Measurements from ENCODE around the gene C2orf76.

Gene C2orf76

DNA sequence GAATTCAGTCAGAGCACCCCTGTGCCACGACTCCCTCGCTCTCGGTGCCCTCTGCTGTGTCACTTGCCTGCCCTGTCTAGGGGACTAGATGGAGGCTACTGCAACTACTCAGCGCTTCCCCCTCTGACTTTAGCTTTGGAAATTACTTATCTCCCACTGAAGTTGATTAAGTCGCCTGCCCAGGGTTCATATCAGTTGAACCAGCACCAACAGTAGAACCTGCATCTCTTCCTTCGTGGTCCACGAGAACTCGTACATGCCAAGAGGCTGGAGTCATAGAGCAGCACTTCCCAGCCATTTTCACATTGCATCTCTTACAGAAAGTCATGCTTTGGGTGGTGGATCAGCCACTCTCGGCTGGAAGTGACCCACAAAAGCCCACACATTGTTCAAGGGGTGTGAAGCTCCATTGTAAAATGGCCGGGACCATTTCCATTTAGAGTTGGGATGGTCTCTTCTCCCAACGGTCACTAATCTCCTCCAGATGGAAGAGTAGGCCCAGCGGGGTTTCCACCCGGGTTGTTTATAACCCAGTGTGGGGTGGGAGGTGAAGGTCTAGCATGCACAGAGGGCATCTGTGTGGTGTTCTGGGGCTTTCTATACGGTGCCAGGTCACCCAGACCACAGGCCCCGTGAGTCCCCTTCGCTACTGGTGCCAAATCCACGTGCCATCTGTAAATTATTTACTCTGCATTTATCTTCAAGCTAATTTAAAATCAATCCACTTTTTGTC, 105.0 kb downstream of the C2orf76 start:
- no peak for DNase-seq

DNA sequence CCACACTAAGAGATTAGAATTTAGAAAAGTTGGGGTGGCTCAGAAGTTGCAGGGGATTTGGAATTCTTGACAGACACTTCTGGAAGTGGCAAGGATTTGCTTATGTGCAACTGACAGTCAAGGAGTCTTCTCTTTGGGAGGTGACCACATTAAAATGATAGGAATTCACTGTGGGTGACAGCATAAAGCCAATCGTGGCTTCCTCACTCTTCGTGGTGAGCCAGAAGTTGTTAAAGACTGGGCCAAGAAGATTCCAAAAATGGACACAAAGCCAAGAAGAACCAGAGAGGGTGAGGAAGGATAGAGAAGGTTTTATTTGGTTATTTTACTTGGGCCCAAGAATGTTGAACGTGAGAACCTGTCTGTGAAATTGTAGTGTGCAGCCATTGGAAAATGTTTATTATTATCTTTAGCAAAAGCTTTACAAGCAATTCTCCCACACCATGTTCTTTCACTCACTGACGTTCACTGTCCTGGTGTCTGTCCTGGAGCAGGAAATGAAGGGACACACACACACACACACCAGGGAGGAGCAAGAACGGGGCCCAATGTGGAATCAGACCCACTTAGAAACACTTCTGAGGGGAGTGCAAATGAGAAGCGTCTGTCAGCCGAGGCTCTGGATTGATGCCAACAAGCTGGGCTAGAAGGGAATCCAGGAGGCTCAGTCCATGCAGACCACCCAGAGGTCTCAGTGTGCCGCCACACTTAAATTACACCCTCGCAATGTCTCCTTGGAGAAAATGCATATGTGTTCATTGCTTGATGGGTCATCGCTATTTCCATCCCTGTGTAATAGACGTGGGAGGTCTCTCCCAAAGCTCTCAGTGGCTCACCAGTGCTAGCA, 105.8 kb downstream of the C2orf76 start:
- no peak for DNase-seq

GRCh38 chr2:119259296-119259860, 107.3 kb downstream of the C2orf76 start:
- no peak for DNase-seq

- DNase-seq: no peak
Observed at GRCh38 chr2:119257198-119257597, 109.4 kb downstream of the C2orf76 start.

GRCh38 chr2:119256582-119256921, 110.1 kb downstream of the C2orf76 start:
- no peak for DNase-seq

GRCh38 chr2:119255760-119256581, 110.7 kb downstream of the C2orf76 start:
- DNase-seq: no peak

GRCh38 chr2:119254601-119255080, 112.0 kb downstream of the C2orf76 start:
- DNase-seq: no peak

- no peak for DNase-seq
Observed at GRCh38 chr2:119253760-119254600, 112.7 kb downstream of the C2orf76 start.

- DNase-seq: no peak
Observed at GRCh38 chr2:119253114-119253702, 113.4 kb downstream of the C2orf76 start.

Data from CD4-positive, alpha-beta T cell treated with Interleukin-1 beta for 1 hour (primary cell).